DOHH2 (cell line): ENCODE measurements around the gene NXPH3.

Source experiments
- EZH2phosphoT487 ChIP-seq: fragments of 200-600 bp; sonication (generic); IDR thresholded peaks from 2 replicates; pipeline ENCODE4 v1.6.1; 2017; ENCODE audit warnings: borderline replicate concordance, mild to moderate bottlenecking, antibody characterized with exemption, low read length, moderate library complexity, mixed read lengths
- TF ChIP-seq, protein P1 (sequence below): fragments of 200-600 bp; sonication (generic); IDR thresholded peaks from one replicate; pipeline ENCODE4 v1.5.1; 2014; ENCODE audit warnings: antibody characterized with exemption, mild to moderate bottlenecking, low read depth, low read length; ENCODE audit not compliant: poor library complexity, severe bottlenecking

DNA sequence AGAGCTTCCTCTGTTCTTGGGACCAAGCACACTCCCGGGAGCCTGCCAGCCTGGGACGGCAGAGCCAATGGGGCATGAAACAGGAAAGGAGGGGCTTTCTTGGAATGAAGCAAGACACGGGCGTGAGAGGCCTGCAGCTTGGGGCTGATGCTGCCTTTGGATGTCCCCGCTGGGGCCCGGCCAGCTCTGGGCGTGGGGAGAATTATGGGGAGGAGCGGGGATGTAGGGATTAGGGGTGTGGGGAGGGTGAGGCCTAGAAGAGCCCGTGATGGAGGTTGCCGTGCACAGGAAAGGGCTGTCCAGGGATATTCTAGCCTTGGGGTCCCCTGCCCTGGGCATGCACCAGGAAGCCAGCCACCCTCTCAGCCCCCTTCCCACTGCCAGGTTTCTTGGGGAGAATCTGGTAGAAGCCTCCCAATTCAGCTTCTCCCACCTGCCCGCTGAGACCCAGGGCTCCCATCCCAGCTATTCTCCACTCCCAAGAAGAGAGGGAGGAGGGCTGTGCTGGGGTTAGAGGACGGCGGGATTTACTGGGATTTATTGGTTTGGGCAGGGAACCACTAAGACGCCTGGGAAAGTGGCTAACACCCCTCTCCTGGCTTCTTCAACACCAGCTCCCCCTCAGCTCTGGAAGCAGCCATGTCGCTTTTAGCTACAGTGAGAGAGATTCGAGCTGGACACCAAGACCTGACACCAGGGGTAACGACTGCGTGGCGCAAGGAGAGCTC, 20.0 kb upstream of the NXPH3 start:
- TF ChIP-seq, protein P1, sequence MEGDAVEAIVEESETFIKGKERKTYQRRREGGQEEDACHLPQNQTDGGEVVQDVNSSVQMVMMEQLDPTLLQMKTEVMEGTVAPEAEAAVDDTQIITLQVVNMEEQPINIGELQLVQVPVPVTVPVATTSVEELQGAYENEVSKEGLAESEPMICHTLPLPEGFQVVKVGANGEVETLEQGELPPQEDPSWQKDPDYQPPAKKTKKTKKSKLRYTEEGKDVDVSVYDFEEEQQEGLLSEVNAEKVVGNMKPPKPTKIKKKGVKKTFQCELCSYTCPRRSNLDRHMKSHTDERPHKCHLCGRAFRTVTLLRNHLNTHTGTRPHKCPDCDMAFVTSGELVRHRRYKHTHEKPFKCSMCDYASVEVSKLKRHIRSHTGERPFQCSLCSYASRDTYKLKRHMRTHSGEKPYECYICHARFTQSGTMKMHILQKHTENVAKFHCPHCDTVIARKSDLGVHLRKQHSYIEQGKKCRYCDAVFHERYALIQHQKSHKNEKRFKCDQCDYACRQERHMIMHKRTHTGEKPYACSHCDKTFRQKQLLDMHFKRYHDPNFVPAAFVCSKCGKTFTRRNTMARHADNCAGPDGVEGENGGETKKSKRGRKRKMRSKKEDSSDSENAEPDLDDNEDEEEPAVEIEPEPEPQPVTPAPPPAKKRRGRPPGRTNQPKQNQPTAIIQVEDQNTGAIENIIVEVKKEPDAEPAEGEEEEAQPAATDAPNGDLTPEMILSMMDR, result no peak
- no peak for TF ChIP-seq EZH2phosphoT487
